Hepatocyte (in vitro differentiated cells): ENCODE measurements around the gene DDR2.

ENCODE experiments used
- EZH2 ChIP-seq: fragments of 200-600 bp; sonication (generic); IDR thresholded peaks from 2 replicates; pipeline ENCODE4 v1.6.1; 2016; ENCODE audit warnings: antibody characterized with exemption, mild to moderate bottlenecking, borderline replicate concordance
- EZH2phosphoT487 ChIP-seq: fragments of 200-600 bp; sonication (generic); IDR thresholded peaks from one replicate; pipeline ENCODE4 v1.6.1; 2018; ENCODE audit warnings: antibody characterized with exemption, mild to moderate bottlenecking, low read depth, moderate library complexity; ENCODE audit not compliant: unreplicated experiment, severe bottlenecking
- TF ChIP-seq, protein P1 (sequence below): fragments of 200-600 bp; sonication (generic); IDR thresholded peaks from 2 replicates; pipeline ENCODE4 v1.5.1; 2016; ENCODE audit warnings: antibody characterized with exemption, mild to moderate bottlenecking; ENCODE audit not compliant: poor library complexity

DNA sequence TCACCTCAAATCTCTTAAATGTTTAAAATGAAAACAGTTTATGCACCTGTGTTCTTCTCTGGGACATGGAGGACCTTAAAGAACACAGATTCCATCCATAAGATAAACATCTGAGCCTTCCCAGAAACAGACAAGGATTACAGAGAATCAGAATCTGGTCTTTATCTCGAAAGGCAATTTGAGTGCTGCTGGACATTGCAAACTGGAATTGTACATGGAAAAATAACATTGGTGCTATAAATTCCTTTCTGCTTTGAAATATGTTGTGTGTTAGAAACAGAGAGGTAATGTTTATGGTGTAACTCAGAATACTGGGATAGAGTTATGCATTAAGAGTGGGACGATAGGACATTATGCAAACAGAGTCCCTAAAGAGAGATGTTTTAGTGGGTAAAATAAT lies 6.6 kb upstream of the DDR2 start:
- no peak for TF ChIP-seq EZH2
- TF ChIP-seq, protein P1, sequence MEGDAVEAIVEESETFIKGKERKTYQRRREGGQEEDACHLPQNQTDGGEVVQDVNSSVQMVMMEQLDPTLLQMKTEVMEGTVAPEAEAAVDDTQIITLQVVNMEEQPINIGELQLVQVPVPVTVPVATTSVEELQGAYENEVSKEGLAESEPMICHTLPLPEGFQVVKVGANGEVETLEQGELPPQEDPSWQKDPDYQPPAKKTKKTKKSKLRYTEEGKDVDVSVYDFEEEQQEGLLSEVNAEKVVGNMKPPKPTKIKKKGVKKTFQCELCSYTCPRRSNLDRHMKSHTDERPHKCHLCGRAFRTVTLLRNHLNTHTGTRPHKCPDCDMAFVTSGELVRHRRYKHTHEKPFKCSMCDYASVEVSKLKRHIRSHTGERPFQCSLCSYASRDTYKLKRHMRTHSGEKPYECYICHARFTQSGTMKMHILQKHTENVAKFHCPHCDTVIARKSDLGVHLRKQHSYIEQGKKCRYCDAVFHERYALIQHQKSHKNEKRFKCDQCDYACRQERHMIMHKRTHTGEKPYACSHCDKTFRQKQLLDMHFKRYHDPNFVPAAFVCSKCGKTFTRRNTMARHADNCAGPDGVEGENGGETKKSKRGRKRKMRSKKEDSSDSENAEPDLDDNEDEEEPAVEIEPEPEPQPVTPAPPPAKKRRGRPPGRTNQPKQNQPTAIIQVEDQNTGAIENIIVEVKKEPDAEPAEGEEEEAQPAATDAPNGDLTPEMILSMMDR = no peak
- no peak for TF ChIP-seq EZH2phosphoT487
